Thymus (tissue), 11 donors: Measurements from ENCODE around the gene FRMD6. TPM values are rescaled to one million over a fixed set of nuclear protein-coding genes. Genes with fewer than 3 reads are reported as not detected.
"Not testable (repeated sequence)": the region's sequence is repeated elsewhere in the genome, so short reads cannot be mapped to it uniquely, and the experiment has no call there.

ENCODE experiments used
- DNase-seq, 9 donors: peaks; one replicate each; pipeline ENCODE4 v3.0.0-alpha.2; 2013; ENCODE audit warnings: low spot score in 9 of 9, low read depth in 6 of 9, missing footprints in 1 of 9
- H3K27ac ChIP-seq, 2 donors: one replicate each; pipeline ENCODE4 v1.5.1; 2013; ENCODE audit warnings: control low read depth in 1 of 2, low read depth in 1 of 2, low read length in 1 of 2, mild to moderate bottlenecking in 1 of 2, moderate library complexity in 1 of 2
- H3K27me3 ChIP-seq, 2 donors: one replicate each; pipeline ENCODE4 v1.5.1; 2013; ENCODE audit warnings: low read length in 1 of 2; ENCODE audit not compliant: control insufficient read depth in 2 of 2, insufficient read depth in 1 of 2
- H3K36me3 ChIP-seq, 2 donors: one replicate each; pipeline ENCODE4 v1.5.1; 2013; ENCODE audit warnings: low read length in 1 of 2, mild to moderate bottlenecking in 1 of 2, moderate library complexity in 1 of 2; ENCODE audit not compliant: control insufficient read depth in 2 of 2, insufficient read depth in 2 of 2
- H3K4me1 ChIP-seq, 2 donors: one replicate each; pipeline ENCODE4 v1.5.1; 2013; ENCODE audit warnings: low read length in 2 of 2; ENCODE audit not compliant: control insufficient read depth in 2 of 2, insufficient read depth in 2 of 2
- H3K4me3 ChIP-seq, 2 donors: one replicate each; pipeline ENCODE4 v1.5.1; 2013; ENCODE audit warnings: low read length in 2 of 2, control low read depth in 1 of 2, mild to moderate bottlenecking in 1 of 2
- H3K9me3 ChIP-seq, 2 donors: one replicate each; pipeline ENCODE4 v1.5.1; 2013; ENCODE audit warnings: low read length in 1 of 2, mild to moderate bottlenecking in 1 of 2; ENCODE audit not compliant: control insufficient read depth in 2 of 2, insufficient read depth in 1 of 2
- WGBS: extraction: QIAGEN DNeasy Blood & Tissue Kit; methylation state at CpG from one replicate; pipeline ENCODE4 v1.1.7; 2013; 5-methylcytosine and 5-hydroxymethylcytosine counted together
- polyA plus RNA-seq: library from polyadenylated mRNA; stranded (reverse); fragments of 200-250 nt; gene quantifications from one replicate; pipeline ENCODE4 v1.2.3, GENCODE V29; 2013
- total RNA-seq: library from RNA; stranded (reverse); fragments of 120-200 nt; gene quantifications from one replicate; pipeline ENCODE4 v1.2.4, GENCODE V29; 2013
- donor health status: healthy.

Gene FRMD6
- total and polyA plus RNA-seq, 2 donors, result 8.6 to 10.2 TPM

- H3K27me3 ChIP-seq, result no peaks in the 10 kb centered on the region
- 88% methylated on average over 2 of the region's 2 CpGs for WGBS
- H3K4me3 ChIP-seq, result no peak overlapping the region
Observed at GRCh38 chr14:51622376-51622775, 29.3 kb upstream of the FRMD6 start.

GRCh38 chr14:51624955-51625569, 26.6 kb upstream of the FRMD6 start:
- 98% methylated on average over 1 of the region's 1 CpG for WGBS
- Histone ChIP-seq H3K36me3 (no peaks in the 10 kb centered on the region), H3K4me1 (no peaks in the 10 kb centered on the region), H3K4me3 (no peak overlapping the region), H3K9me3 (no peaks in the 10 kb centered on the region), H3K27ac (no peak overlapping the region), H3K27me3 (no peaks in the 10 kb centered on the region)
- DNase-seq, result no peak

More at GRCh38 chr14:51622376-51622775, 29.3 kb upstream of the FRMD6 start:
- no peaks in the 10 kb centered on the region for H3K9me3 ChIP-seq
- DNase-seq, result no peak
- no peaks in the 10 kb centered on the region for H3K4me1 ChIP-seq
- no peak overlapping the region for H3K27ac ChIP-seq
- H3K36me3 ChIP-seq, result no peaks in the 10 kb centered on the region

- H3K9me3 ChIP-seq, result no peaks in the 10 kb centered on the region
- DNase-seq, result no peak
- no peaks in the 10 kb centered on the region for H3K36me3 ChIP-seq
- H3K27me3 ChIP-seq, result no peaks in the 10 kb centered on the region
- no peak overlapping the region for H3K4me3 ChIP-seq
- WGBS, result 95% methylated on average over 2 of the region's 2 CpGs
- H3K27ac ChIP-seq, result no peak overlapping the region
- H3K4me1 ChIP-seq, result no peaks in the 10 kb centered on the region
Observed at GRCh38 chr14:51626185-51626584, 25.5 kb upstream of the FRMD6 start.

DNA sequence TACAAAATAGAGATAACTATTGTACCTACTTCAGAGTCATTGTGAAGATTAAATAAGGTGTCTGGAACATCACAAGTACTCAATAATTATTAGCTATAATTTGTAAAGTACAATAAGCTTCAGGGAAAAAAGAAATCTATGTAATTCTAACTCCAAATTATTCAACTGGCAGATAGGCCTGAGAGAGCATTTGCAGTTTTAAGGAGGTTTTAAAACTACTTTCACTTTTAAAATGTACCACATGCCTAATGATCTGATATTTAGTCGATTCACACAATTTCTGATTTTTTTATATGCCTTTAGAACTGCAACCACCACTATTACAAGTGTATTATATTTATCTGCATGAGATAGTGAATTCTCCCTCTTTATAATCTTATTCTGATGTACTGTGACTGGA, 24.9 kb upstream of the FRMD6 start:
- Histone ChIP-seq H3K4me1 (no peaks in the 10 kb centered on the region), H3K36me3 (no peaks in the 10 kb centered on the region), H3K27me3 (no peaks in the 10 kb centered on the region), H3K27ac (no peak overlapping the region), H3K4me3 (no peak overlapping the region), H3K9me3 (no peaks in the 10 kb centered on the region)
- no peak for DNase-seq
- WGBS, result 28% methylated on average over 1 of the region's 1 CpG

- Histone ChIP-seq H3K27ac (no peak overlapping the region), H3K4me3 (no peak overlapping the region), H3K9me3 (no peaks in the 10 kb centered on the region), H3K27me3 (no peaks in the 10 kb centered on the region), H3K36me3 (no peaks in the 10 kb centered on the region), H3K4me1 (no peaks in the 10 kb centered on the region)
- no peak for DNase-seq
Observed at GRCh38 chr14:51627313-51627712, 24.4 kb upstream of the FRMD6 start.

- Histone ChIP-seq H3K36me3 (no peaks in the 10 kb centered on the region), H3K9me3 (no peaks in the 10 kb centered on the region), H3K27me3 (no peaks in the 10 kb centered on the region), H3K4me1 (no peaks in the 10 kb centered on the region), H3K4me3 (no peak overlapping the region), H3K27ac (no peak overlapping the region)
- DNase-seq, result no peak
- WGBS, result 98% methylated on average over 1 of the region's 1 CpG
Observed at GRCh38 chr14:51628238-51628637, 23.5 kb upstream of the FRMD6 start.

DNA sequence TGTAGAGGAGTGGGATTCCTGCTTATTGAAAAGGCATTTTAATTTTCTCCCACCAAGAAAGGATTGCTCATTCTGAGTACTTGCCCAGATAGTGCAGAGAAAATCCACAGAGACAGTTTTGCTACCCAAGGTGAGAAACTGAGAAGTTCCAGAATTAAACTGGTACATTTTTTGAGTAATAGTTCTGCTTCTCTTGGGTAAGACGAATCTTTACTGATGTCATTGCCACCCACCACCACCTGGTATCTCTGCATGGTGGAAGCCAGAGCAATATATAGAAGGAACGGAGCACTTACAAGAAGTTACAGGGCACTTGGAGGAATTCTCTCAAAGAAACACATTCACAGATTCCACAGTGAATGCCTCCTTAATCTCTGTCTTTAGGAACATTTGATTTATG, 20.7 kb upstream of the FRMD6 start:
- Histone ChIP-seq H3K27ac (no peak overlapping the region), H3K27me3 (no peaks in the 10 kb centered on the region), H3K4me3 (no peak overlapping the region), H3K4me1 (no peaks in the 10 kb centered on the region), H3K36me3 (no peaks in the 10 kb centered on the region), H3K9me3 (no peaks in the 10 kb centered on the region)
- 95% methylated on average over 2 of the region's 2 CpGs for WGBS
- no peak for DNase-seq

DNA sequence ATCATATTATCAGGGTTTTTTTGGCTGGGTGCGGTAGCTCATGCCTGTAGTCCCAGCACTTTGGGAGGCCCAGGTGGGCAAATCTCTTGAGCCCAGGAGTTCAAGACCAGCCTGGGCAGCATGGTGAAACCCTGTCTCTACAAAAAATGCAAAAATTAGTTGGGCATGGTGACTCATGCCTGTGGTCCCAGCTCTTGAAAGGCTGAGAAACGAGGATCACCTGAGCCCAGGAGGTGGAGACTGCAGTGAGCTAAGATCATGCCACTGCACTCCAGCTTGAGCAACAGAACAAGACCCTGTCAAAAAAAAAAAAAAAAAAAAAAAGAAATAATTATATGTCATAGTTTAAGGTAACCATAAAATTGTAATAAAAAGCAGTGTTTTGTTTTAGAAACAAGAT, 18.4 kb upstream of the FRMD6 start:
- H3K36me3 ChIP-seq, H3K27me3 ChIP-seq, H3K4me1 ChIP-seq, H3K4me3 ChIP-seq, H3K27ac ChIP-seq, H3K9me3 ChIP-seq, DNase-seq: not testable (repeated sequence)
- WGBS, result 96% methylated on average over 2 of the region's 2 CpGs

DNA sequence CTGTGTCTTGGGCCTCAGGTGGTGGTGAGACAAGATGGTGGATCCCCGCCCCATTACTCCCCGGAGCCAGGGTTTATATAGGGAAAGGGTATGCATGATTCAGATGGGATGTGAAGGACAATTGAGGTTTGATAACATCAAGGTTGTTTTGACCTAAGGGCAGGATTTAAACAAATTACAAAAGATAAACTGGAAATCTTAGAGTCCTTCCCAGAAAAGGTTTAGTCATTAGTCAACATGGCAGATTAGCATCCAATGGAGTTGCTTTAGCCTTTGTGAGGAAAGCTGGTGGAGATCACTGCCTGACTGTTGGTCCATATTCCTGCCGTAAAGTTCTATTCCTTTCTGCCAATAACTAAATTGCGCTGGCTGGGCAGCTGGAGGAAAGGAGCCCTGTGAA, 15.6 kb upstream of the FRMD6 start:
- H3K27me3 ChIP-seq, result peaks cover 0 to 3% of the 10 kb centered on the region in 2 donors
- 97% methylated on average over 4 of the region's 4 CpGs for WGBS
- H3K27ac ChIP-seq, result no peak overlapping the region
- no peaks in the 10 kb centered on the region for H3K9me3 ChIP-seq
- no peak overlapping the region for H3K4me3 ChIP-seq
- no peaks in the 10 kb centered on the region for H3K36me3 ChIP-seq
- no peaks in the 10 kb centered on the region for H3K4me1 ChIP-seq
- DNase-seq, result no peak
